LoVo (cell line): ENCODE results near the gene FNDC3B.

Experiments
- DNase-seq: peaks from one replicate; pipeline ENCODE4 v3.0.0-alpha.2; 2016; ENCODE audit warnings: low spot score

The FNDC3B gene

DNA sequence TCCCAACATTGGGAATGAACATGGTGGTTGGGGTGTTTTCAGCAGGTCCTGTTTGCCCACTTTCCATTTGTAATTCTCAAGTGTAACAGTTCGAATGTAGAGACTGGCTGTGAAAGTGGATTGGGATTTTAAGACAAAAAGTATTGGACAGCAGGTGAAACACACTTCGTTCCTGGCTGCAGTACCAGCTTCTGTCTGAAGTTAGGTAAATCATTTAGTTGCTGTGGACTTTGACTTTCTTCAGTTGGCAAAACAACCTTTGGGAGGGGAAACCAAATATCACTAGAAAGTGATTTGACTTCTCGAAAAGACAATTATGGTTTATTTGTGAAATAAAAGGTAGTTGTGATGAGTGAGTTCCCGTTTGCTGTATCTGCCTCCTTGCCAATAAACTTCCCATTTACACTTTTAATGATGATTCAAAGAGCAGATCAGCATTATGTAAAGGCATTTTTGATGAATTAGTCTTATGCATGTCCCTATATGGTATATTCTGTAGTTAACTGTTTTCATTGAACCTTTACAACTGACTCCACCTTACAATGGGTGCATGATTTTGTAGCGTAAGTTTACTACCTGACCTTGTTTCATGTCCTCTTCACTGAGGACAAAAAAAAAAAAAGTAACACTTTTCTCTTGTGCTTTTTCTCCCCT lies 34.0 kb downstream of the FNDC3B start:
- DNase-seq: no peak

DNA sequence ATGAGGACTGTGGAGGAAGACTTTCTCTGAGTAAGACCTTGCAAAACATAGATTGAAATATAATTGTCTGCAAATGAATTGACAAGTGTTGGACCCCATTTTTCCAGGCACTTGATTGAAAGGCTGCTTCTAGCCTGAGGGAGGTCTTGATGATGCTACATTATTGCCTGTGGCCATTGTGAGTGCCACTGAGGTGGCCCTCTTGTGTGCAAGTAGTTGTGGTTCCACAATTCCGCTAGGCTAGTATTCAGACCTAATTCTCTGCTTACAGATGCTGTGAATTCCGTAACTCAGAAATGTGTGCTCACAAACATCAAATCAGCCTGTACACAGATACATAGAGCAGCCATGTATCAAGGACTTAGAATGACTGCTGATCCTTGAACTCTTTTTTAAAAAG lies 34.7 kb downstream of the FNDC3B start:
- DNase-seq: no peak

GRCh38 chr3:172074586-172074985 lies 35.2 kb downstream of the FNDC3B start:
- DNase-seq: no peak

DNA sequence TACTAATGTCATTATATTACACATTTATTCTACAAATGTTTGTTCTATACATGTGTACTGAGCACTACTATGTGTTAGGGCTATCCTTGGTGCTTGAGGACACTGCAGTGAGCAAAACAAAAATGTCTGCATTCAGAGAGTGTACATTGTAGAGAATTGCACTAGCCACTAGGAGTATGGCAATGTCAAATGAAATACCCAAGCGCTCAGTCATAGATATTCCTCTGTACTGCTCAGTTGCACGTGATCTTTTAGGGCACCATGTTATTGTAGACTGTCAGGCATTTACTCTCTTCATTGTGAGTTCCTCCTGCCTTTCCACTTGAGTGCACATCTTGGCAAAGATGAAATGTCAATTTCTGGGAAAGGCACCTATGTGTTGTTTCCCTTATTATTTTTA lies 36.8 kb downstream of the FNDC3B start:
- no peak for DNase-seq

- DNase-seq: no peak
Measured at GRCh38 chr3:172077197-172077757, 37.9 kb downstream of the FNDC3B start.

- no peak for DNase-seq
Measured at GRCh38 chr3:172078244-172078643, 38.9 kb downstream of the FNDC3B start.

- DNase-seq: no peak
Measured at GRCh38 chr3:172078721-172079120, 39.3 kb downstream of the FNDC3B start.

DNA sequence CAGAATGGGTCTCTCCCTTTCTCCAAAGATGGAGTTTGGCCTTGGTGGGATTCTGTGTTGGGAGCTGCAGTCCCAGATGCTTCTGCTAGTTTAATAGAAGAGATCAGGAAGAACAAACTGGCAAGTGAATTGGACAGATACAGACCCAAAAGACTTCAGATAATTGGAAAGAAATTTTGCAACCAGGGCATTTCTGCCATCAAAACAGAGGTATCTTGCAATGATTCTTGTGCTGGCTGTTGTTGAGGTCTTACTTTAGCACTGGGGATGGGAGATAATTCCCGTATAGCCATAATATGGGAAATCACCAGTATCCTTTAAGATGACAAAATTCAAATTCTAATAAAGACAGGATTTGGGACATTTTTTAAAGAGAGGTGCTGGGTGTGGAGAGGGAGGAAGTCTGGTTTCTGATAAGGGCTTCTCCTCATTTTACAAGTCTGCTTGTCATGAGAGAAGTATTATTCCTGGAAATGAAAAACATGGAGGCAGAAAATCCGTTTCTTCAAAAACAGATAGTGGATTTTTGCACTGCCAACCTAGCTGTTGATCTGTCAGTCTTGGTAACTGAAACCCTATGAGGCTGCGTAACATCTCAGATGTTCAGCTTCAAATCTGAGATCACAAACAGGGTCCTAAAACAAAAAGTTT lies 40.1 kb downstream of the FNDC3B start:
- no peak for DNase-seq

DNA sequence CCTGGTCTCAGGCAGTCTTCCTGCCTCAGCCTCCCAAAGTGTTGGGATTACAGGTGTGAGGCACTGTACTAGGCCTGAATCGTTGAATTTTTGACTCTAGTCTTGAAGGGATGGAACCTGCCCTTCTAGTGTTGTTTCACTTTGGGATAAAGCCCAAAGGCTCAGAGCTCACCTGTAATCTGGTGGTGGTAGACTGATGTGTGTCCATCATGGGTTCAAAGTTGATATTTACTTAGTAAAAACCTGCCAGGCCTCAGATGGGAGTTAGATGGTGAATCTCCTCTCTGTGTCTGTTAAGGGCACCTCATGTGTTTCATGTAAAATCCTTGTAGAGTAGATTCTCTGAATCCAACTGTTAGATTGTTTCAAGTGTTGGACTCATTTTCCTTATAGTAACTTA lies 41.1 kb downstream of the FNDC3B start:
- no peak for DNase-seq

- DNase-seq: no peak
Measured at GRCh38 chr3:172082269-172082668, 42.9 kb downstream of the FNDC3B start.

GRCh38 chr3:172082820-172083513 lies 43.6 kb downstream of the FNDC3B start:
- no peak for DNase-seq

GRCh38 chr3:172083995-172084409 lies 44.6 kb downstream of the FNDC3B start:
- DNase-seq: no peak

- no peak for DNase-seq
Measured at GRCh38 chr3:172084871-172085556, 45.6 kb downstream of the FNDC3B start.

DNA sequence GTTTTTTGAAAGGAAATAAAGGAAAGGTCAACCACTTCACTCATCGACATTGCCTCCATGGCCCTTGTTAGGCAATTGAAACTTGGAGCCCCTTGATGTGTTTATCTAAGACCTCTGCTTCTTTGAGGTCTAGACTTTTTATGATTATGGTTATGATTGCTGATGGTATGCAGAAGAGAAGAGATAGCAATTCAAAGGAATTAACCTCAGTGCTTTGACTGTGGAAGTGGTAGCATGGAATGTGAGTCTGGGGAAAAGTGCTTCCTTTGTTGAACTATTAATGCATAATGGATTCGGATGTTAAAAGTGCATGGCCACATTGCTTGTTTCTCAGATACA lies 46.1 kb downstream of the FNDC3B start:
- DNase-seq: no peak

DNA sequence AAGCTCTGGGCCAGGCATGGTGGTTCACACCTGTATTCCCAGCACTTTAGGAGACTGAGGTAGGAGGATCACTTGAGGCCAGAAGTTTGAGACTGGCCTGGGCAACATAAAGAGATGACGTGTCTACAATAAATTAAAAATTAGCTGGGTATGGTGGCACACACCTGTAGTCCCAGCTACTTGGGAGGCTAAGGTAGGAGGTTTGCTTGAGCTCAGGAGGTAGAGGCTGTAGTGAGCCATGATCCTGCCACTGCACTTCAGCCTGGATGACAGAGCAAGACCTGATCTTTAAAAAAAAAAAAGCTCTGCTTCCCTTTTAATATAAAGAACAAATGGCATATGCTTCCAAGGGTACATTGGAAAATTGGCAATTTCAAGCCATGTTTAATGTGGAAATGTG lies 46.7 kb downstream of the FNDC3B start:
- DNase-seq: no peak

GRCh38 chr3:172087198-172087597 lies 47.8 kb downstream of the FNDC3B start:
- DNase-seq: no peak

- no peak for DNase-seq
Measured at GRCh38 chr3:172087602-172088580, 48.5 kb downstream of the FNDC3B start.

GRCh38 chr3:172089250-172089649 lies 49.9 kb downstream of the FNDC3B start:
- no peak for DNase-seq

DNA sequence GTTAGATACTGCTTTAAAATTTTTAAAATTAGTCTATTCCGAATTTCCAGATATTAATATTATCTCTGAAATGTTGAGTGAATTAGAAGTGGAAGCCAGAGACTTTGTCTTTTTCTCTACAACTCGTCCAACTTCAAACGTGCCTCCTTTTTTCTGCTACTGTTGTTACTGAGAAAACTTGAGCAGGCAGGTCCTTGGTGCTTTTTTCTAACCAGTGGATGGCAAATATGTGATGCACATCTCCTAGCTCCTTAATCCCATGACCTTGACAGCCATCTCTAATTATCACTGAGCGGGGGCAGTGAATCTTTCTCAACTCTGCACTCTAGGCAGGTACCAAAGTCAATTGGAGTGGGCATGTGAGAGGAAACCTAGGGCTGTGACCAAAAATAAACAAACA lies 50.7 kb downstream of the FNDC3B start:
- DNase-seq: no peak

- no peak for DNase-seq
Measured at GRCh38 chr3:172092658-172093057, 53.3 kb downstream of the FNDC3B start.
